Measurements from ENCODE around the gene MEPCE. TPM values are rescaled to one million over a fixed set of nuclear protein-coding genes. Genes with fewer than 3 reads are reported as not detected.

Gene MEPCE
- total and polyA plus RNA-seq, 9 of the 15 experiments (the other 6 are each of a cell fraction or from before 2014, with no cell fraction given): 10.9 to 76.3 (median 44.1) TPM

GRCh38 chr7:100430493-100431285 is 1.1 kb downstream of the MEPCE start (continued):
- TF ChIP-seq ZEB2 (IDR thresholded peaks at IDR 0.05) (no peak), PRMT5 (CRISPR knock-in tag; IDR thresholded peaks at IDR 0.05) (no peak), EP400 (IDR thresholded peaks at IDR 0.05) (no peak), SPI1 (IDR thresholded peaks at IDR 0.05; ENCODE audit: borderline replicate concordance, low read depth, low read length) (peak; percentile 69; the same call in 1 of the 2 replicates), ARID1B (IDR thresholded peaks at IDR 0.05) (peak; percentile 64), RREB1 (CRISPR knock-in tag; IDR thresholded peaks at IDR 0.05) (0 out of 2 replicates have a peak, but pooled peaks have one; percentile 68), E2F6 (IDR thresholded peaks at IDR 0.05; ENCODE audit: borderline replicate concordance in 1 of 2, extremely low read depth in 1 of 2, insufficient read depth in 1 of 2, insufficient read length in 1 of 2, low read depth in 1 of 2, low read length in 1 of 2, poor library complexity in 1 of 2, severe bottlenecking in 1 of 2) (peak in 1 of 2 experiments; percentile 11)
- TF ChIP-seq, protein P1, sequence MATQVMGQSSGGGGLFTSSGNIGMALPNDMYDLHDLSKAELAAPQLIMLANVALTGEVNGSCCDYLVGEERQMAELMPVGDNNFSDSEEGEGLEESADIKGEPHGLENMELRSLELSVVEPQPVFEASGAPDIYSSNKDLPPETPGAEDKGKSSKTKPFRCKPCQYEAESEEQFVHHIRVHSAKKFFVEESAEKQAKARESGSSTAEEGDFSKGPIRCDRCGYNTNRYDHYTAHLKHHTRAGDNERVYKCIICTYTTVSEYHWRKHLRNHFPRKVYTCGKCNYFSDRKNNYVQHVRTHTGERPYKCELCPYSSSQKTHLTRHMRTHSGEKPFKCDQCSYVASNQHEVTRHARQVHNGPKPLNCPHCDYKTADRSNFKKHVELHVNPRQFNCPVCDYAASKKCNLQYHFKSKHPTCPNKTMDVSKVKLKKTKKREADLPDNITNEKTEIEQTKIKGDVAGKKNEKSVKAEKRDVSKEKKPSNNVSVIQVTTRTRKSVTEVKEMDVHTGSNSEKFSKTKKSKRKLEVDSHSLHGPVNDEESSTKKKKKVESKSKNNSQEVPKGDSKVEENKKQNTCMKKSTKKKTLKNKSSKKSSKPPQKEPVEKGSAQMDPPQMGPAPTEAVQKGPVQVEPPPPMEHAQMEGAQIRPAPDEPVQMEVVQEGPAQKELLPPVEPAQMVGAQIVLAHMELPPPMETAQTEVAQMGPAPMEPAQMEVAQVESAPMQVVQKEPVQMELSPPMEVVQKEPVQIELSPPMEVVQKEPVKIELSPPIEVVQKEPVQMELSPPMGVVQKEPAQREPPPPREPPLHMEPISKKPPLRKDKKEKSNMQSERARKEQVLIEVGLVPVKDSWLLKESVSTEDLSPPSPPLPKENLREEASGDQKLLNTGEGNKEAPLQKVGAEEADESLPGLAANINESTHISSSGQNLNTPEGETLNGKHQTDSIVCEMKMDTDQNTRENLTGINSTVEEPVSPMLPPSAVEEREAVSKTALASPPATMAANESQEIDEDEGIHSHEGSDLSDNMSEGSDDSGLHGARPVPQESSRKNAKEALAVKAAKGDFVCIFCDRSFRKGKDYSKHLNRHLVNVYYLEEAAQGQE (IDR thresholded peaks at IDR 0.05; ENCODE audit: borderline replicate concordance): 0 out of 2 replicates have a peak, but pooled peaks have one; percentile 21
- TF ChIP-seq, protein P1 (CRISPR knock-in tag; IDR thresholded peaks at IDR 0.05; ENCODE audit: low read depth): no peak
